BE2C (cell line): ENCODE results near the gene SMIM5.

Experiments
- DNase-seq: peaks from one replicate; pipeline ENCODE4 v3.0.0-alpha.2; 2020
- H3K27me3 ChIP-seq: fragments of 250-450 bp; sonication (Bioruptor Pico); 2 replicates; pipeline ENCODE4 v1.5.1; 2020; ENCODE audit warnings: mild to moderate bottlenecking
- H3K36me3 ChIP-seq: fragments of 250-450 bp; sonication (Bioruptor Pico); 2 replicates; pipeline ENCODE4 v1.5.1; 2020; ENCODE audit warnings: mild to moderate bottlenecking
- H3K4me1 ChIP-seq: fragments of 250-450 bp; sonication (Bioruptor Pico); 2 replicates; pipeline ENCODE4 v1.5.1; 2020
- H3K4me3 ChIP-seq: 2 replicates; pipeline ENCODE4 v1.5.1; 2011; ENCODE audit warnings: low read depth, low read length
- H3K9me3 ChIP-seq: fragments of 250-450 bp; sonication (Bioruptor Pico); 2 replicates; pipeline ENCODE4 v1.5.1; 2020
- TF ChIP-seq, protein P1 (sequence below): IDR thresholded peaks from 2 replicates; pipeline ENCODE4 v1.5.1; 2012; ENCODE audit warnings: mild to moderate bottlenecking, low read depth, low read length

The SMIM5 gene

DNA sequence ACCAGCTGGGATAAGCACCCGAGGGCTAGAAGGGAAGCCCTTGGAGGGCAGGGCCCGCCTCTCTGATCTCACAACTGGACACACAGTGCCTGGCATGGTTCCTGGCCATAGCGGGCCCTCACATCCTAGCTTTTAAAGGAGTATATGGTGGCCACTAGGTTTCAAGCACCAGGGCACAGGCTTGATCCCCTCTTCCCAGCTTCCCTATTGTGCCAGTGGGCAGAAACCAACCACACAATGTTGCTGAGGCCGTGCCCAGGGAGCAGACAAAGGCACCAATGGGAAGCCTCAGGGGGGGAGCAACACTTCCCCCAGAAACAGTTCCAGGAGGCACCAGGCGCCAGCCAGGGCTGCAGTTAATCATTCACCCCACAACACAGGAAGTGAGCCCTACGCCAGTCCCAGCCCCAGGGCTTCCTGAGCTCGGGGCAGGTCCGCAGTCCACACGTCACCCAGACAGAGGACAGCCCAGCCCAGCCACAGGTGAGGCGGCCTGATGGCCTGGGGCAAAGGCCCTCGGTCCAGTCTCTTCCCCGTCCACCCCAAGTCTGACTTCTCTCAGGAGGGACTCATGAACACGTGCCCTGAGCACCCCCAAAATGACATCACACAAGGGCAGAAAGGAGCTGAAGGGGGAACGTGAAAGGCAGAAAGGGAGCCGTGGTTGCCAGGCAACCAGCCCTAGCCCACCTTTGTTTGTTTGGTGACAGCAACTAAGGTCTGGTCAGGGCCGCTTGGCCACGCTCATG, 12.8 kb downstream of the SMIM5 start:
- Histone ChIP-seq H3K4me3 (no peak overlapping the region), H3K27me3 (no peaks in the 10 kb centered on the region), H3K9me3 (no peaks in the 10 kb centered on the region), H3K36me3 (peaks cover 5% of the 10 kb centered on the region), H3K4me1 (no peaks in the 10 kb centered on the region)
- TF ChIP-seq, protein P1, sequence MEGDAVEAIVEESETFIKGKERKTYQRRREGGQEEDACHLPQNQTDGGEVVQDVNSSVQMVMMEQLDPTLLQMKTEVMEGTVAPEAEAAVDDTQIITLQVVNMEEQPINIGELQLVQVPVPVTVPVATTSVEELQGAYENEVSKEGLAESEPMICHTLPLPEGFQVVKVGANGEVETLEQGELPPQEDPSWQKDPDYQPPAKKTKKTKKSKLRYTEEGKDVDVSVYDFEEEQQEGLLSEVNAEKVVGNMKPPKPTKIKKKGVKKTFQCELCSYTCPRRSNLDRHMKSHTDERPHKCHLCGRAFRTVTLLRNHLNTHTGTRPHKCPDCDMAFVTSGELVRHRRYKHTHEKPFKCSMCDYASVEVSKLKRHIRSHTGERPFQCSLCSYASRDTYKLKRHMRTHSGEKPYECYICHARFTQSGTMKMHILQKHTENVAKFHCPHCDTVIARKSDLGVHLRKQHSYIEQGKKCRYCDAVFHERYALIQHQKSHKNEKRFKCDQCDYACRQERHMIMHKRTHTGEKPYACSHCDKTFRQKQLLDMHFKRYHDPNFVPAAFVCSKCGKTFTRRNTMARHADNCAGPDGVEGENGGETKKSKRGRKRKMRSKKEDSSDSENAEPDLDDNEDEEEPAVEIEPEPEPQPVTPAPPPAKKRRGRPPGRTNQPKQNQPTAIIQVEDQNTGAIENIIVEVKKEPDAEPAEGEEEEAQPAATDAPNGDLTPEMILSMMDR, result no peak
- no peak for DNase-seq

DNA sequence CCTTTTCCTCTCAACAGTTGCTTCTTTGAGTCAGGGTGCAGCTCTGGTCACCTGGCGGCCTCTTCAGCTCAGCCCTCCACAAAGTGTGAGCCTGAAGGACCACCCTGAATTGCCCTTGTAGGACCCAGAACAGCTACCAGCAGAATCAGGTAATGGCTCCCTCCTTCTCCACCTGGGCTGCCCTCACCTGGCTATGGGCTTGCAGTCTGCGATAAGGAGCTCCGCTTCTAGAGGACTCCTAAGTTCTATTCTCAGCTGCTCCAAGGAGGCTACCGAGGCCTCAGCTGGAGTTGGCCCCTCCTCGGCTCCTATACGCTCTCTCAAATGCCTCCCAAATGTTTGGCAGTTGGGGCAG, 13.4 kb downstream of the SMIM5 start:
- Histone ChIP-seq H3K9me3 (no peaks in the 10 kb centered on the region), H3K4me1 (no peaks in the 10 kb centered on the region), H3K27me3 (no peaks in the 10 kb centered on the region), H3K36me3 (peaks cover 5% of the 10 kb centered on the region), H3K4me3 (no peak overlapping the region)
- DNase-seq, result no peak
- TF ChIP-seq, protein P1, result no peak

DNA sequence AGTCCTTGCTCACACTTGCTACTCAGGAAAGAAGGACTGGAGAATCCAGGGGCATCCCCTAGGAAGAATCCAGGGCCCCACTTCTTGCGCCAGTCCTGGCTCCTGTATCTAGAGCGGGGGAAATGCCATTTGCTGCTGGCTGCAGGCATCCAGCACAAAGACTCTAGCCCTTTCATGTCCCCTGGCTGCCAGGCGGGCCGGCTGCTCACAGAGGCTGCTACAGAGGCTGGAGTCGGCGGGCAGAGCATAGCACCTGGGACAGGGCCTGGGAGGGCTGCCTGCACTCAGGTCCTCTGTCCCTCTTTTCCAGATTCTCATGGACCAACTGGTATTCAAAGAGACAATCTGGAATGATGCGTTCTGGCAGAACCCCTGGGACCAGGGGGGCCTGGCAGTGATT, 13.8 kb downstream of the SMIM5 start:
- H3K4me3 ChIP-seq, result no peak overlapping the region
- no peaks in the 10 kb centered on the region for H3K27me3 ChIP-seq
- DNase-seq, result no peak
- TF ChIP-seq, protein P1, result no peak
- peaks cover 5% of the 10 kb centered on the region for H3K36me3 ChIP-seq
- H3K9me3 ChIP-seq, result no peaks in the 10 kb centered on the region
- no peaks in the 10 kb centered on the region for H3K4me1 ChIP-seq

DNA sequence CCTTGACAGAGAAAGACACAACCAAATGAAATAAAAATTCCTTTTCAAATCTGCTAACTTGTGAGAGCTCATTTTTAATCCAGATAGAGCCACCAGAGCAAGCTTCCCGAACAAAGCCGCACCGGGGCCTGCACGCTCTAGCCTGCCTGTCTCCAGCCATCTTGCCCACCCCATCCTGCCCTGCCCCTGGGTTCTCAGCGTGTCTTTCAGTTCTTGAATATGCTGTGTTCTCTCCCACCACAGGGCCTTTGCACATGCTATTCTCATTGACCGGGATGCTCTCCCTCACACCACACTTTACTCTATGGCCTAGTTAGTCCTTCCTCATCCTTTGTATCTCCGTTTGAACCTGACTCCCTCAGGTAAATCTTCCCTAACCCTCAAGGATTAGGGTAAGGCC, 14.7 kb downstream of the SMIM5 start:
- Histone ChIP-seq H3K27me3 (no peaks in the 10 kb centered on the region), H3K4me1 (no peaks in the 10 kb centered on the region), H3K36me3 (peaks cover 5% of the 10 kb centered on the region), H3K4me3 (no peak overlapping the region), H3K9me3 (no peaks in the 10 kb centered on the region)
- TF ChIP-seq, protein P1, result no peak
- no peak for DNase-seq

DNA sequence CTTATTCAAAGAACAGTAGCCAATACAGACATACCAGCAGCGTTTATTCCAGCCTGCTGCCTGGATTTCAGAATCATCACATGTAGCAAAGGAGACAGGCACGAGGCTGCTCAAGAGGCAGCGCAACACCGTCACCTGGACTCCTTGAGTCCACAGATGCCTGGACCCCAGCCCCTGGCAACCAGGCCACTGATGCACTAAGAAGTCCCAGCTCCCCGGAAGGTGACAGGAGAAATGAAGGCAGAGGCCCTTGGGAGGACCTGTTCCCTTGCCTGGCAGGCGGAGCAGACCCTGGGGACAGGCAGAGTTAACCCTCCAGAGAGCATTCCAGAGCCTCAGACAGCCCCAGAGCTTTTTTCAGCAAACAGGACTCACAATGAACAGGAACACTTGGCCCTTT, 16.5 kb downstream of the SMIM5 start:
- H3K36me3 ChIP-seq, result peaks cover 5% of the 10 kb centered on the region
- no peak overlapping the region for H3K4me3 ChIP-seq
- H3K4me1 ChIP-seq, result no peaks in the 10 kb centered on the region
- no peaks in the 10 kb centered on the region for H3K9me3 ChIP-seq
- no peak for DNase-seq
- H3K27me3 ChIP-seq, result no peaks in the 10 kb centered on the region
- TF ChIP-seq, protein P1, result no peak

DNA sequence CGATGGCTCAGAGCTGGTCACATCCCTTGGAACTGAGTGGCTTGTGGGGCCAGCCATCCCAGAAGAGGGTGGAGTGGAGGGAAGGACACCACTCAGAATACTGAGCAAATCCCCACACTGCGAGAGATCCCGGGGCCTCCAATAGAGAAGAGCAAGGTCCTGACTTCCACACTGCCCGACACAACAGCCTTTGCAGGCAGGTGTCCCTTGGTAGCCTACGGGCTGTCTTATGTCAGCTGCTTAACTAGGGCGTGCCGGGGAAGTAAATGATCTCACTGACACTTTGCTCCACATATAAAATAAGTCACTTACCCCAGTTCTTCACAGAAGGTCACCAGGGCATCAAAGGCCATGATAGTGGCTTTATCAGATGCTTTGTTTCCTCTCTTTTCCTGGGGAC, 17.6 kb downstream of the SMIM5 start:
- H3K4me1 ChIP-seq, result no peaks in the 10 kb centered on the region
- TF ChIP-seq, protein P1, result no peak
- no peaks in the 10 kb centered on the region for H3K9me3 ChIP-seq
- H3K27me3 ChIP-seq, result no peaks in the 10 kb centered on the region
- no peak overlapping the region for H3K4me3 ChIP-seq
- DNase-seq, result no peak
- peaks cover 5% of the 10 kb centered on the region for H3K36me3 ChIP-seq
